GM19351 (cell line): ENCODE measurements around the gene FRAT2.
"Not testable (repeated sequence)": the region's sequence is repeated elsewhere in the genome, so short reads cannot be mapped to it uniquely, and the experiment has no call there.

Experiments
- ATAC-seq: cut with Tn5 transposase; IDR thresholded peaks from one replicate; pipeline ENCODE4 v1.9.1; 2021; ENCODE audit warnings: mild to moderate bottlenecking, moderate library complexity; ENCODE audit not compliant: unreplicated experiment

Gene FRAT2

DNA sequence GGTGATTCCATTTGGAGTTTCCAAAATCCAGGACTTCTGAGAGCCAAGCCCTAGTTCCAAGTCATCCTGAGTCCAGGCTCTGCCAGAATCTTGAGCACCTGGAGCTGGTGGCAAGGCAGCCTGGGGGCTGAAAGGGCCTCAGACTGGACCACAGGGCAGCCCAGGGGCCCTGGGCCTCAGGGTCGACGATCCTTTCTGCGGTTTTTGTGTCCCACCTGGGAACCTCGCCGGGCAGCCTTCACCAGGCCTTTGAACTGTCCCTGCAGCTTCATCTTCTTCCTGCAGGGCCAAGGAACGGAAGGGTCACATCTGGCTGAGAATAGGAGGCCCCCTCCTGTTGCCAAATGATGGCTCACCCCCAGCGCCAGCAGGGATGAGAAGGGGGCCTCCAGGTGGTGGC lies 22.4 kb upstream of the FRAT2 start:
- ATAC-seq: no peak

DNA sequence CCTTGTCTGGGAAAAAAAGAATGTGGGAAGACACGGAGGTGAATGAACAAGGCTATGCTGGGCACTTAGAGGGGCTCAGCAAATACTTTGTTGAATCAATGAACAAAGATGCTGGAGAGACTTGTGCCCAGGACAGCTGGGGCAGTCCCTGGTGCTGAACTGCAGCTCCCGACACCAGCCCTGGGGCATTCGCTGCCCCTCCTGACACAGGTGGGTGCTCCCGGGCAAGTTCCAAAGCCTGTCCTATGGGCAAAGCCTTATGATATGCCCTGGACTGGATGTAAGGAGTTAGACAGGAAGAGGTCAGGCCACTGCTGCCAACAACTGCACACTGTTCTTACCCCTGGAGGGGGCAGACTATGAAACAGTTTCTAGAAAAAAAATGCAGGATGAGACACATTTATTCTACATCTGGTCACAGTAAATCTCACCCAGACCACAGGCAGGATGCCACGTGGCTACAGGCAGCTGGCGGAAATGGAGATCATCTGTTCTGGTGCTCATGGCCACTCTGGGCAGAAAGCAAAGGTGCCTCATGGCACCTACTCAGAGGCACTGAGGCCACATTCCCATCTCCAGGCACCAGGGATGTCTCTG lies 21.9 kb upstream of the FRAT2 start:
- no peak for ATAC-seq

DNA sequence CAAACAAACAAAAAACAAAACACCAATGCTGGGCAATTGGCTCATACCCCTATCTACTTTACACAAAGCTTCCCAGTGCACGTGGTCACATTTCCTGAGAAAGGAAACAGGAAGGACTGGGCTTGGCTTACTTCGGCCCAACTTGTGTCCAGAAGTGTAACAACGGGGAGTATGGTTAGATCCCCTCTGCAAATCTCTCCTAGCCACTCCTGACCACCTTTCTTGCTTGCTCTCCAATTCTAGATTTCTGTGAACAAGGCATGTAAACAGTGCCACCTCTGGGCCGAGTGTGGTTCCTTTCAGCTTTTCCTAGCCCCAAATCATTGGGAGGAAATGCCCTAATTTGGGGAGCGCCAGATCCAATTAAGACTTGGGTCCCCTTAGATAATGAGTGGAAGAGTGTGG lies 21.0 kb upstream of the FRAT2 start:
- ATAC-seq: no peak

DNA sequence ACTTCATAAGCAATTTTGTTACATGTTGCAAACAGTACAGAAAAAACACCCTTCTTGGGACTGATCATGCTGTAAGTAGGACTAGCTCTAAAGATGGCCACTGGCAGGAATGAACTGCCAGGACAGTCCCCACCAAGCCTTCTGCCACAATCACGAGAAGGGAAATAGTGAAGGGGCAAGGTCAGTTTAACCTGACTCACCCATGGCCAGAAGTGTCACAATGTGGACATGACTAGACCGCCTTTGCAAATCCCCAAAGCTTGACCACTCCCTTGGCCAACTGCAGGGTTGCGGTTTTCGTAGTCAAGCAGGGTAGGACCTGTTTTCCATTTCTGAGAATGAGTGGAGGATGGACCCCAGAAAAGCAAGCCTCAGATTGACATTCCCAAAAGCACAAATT lies 19.4 kb upstream of the FRAT2 start:
- no peak for ATAC-seq

DNA sequence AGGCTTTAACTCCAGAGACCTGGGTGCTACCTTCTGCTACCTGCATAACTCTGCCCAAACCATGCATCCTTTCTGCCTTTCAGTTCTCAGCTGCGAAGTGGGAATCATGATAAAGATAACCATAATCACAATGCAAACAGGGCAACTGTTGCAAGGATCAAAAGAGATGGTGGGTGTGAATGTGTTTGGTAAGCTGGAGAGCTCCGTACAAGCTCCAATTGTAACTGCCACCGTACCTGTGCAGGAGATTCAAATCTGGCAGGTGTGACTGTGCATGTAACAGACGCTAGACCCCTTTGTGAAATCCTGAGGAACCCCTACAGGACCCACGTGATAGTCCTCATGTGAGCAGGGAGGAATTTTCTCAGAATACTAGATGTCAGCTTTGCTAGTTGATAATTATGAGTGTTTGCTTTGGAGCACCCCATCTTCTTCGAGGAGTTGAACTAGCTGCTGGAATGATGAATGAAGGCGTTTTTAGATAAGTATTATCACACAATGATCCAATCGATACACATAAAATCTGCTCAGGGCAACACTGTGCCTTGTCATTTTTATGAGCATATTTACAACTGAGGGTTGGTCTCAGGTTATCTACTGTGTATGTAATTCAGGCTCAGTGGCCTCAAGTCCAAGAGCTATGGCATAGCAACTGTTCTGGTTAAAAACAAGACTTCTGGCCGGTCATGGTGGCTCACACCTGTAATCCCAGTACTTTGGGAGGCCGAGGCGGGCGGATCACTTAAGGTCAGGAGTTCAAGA lies 15.4 kb upstream of the FRAT2 start:
- no peak for ATAC-seq

DNA sequence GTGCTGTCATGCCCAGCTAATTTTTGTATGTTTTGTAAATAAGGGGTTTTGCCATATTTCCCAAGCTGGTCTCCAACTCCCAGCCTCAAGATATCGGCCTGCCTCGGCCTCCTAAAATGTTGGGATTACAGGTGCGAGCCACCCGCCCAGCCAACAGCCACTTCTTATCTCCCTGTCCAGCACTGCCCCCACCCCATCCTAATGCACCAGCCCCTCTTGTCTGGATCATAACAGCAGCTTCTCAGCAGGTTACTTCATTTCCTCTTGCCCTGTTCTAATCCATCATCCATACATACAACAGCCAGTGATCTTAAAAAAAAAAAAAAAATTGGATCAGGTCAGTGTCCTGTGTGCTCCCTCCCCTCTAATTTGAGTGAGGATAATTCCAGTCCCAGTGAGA lies 12.8 kb upstream of the FRAT2 start:
- ATAC-seq: no peak

DNA sequence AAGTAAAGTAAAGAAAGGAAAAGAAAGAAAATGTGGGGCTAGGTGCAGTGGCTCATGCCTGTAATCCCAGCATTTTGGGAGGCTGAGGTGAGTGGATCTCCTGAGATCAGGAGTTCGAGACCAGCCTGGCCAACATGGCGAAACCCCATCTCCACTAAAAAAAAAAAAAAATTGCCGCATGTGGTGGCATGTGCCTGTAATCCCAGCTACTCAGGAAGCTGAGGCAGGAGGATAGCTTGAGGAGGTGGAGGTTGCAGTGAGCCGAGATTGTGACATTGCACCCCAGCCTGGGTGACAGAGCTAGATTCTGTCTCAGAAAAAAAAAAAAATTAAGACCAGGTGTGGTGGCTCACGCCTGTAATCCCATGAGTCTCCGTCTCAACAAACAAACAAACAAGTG lies 9.1 kb upstream of the FRAT2 start:
- ATAC-seq: not testable (repeated sequence)

DNA sequence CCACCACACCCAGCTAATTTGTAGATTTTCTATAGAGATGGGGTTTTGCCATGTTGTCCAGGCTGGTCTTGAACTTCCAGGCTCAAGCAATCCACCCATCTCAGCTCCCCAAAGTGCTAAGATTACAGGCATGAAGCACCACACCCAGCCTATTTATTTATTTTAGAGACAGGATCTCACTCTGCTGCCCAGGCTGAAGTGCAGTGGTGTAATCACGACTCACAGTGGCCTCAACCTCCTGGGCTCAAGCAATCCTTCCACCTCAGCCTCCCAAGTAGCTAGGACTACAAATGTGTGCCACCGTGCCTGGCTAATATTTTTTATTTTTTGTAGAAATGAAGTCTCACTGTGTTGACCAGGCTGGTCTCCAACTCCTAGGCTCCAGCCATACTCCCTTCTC lies 6.9 kb upstream of the FRAT2 start:
- ATAC-seq: no peak

DNA sequence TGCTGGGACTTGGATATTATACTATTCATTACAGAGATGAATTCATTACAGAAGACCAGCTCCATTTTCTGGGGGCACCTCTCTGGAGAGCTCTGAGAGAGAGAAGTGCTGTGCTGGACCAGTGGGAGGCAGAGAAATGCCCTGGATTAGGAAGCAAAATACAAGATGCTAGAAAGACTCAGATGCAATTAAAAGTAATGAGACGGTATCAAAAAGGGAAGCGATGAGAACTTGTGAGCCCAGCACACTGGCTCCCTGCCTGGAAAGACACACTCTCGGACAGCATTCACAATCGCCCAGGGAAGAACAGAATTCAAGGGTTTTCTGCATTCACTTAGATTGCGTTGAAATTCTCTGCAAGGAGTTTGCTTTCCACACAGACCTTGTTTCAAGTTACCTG lies 3.5 kb upstream of the FRAT2 start:
- ATAC-seq: no peak

DNA sequence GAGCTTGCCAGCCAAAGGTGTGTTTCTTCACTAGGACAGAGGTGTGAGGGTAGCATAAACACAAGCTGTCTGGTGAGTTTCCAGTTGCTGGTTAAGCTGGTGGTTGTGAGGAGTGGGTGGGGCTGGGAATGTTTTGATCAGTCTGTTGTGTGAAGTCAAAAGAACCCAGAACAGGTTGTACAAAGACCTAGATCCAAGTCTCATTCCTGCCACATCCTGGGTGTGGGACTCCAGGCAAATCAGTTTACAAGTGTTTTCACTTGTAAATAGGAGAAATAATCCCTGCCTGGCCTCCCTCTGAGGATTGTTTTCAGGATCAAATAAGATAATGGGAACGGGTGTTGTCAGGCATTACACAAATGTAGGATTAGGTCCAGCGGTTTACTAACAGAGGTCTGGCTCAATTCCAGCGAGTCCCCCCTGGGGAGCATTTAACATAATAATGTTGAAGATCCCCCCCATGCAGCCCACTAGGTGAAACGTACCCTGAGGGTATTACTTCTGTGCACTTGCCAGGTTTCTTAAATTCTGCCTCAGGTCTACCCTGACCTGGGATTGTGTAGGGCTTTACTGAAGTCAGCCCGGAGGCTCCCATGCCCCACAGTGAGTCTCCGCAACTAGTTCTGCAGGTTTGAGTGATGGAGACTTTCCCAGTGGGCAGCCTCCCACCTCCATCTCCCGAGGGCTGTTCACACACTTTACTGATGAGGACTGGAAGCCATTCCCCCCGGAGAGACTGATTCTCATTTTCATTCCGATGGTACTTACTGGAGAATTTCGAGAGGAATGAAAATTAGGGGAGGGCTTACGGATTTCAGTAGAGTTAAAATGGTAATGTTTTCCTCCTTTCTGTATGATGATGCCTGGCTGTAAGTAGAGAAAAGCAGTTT lies 2.7 kb upstream of the FRAT2 start:
- ATAC-seq: no peak

DNA sequence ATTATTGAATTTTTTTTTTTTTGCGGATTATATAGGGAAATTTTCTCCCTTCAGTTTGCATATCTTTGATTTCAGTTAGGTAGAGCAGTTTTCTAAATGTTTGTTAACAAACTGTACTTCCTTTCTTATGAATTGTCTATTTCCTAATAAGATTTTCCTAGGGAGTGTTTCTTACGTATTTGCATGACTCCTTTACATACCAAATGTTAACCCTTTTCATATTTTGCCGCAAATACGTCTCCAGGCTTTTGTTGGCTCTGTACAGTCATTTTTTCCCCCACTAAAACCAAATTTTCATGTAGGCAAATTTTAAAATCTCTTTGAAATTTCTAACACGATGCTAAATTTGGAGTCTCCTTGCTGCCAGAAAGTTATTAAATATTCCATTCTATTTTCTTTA lies 1.9 kb upstream of the FRAT2 start:
- ATAC-seq: no peak

DNA sequence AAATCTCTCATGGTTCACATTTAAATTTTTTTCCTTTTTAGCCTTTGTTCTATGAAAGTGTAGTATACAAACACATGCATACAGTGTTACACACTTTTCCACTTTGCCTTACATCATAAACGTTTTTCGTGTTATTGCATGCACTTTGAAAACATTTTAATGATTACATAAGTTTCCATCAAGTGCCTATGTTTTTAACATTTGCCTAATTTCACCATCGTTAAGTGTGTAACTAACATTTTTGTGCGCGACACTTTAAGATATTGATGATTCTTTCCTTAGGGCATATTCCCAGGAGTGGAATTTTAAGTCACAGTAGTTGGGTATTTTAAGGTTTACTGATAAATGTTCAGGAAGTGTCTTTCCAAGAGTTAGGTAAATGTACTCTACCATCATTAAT lies 1.5 kb upstream of the FRAT2 start:
- ATAC-seq: no peak

DNA sequence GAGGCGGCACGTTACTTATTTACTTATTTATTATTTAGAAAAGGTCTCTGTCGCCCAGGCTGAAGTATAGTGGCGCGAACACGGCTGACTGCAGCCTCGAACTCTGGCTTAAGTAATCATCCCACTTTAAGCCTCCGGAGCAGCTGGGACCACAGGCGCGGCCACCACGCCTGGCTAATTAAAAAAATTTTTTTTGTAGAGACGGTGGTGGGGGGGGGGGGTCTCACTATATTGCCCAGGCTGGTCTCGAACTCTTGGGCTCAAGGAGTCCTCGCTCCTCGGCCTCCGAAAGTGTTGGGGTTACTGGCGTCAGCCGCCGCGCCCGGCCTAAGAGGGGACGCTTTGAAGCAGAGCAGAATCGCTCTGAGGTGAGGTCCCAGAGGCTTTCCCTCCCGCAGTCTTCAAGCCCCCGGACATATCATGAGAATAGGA lies 675 bp upstream of the FRAT2 start:
- no peak for ATAC-seq

DNA sequence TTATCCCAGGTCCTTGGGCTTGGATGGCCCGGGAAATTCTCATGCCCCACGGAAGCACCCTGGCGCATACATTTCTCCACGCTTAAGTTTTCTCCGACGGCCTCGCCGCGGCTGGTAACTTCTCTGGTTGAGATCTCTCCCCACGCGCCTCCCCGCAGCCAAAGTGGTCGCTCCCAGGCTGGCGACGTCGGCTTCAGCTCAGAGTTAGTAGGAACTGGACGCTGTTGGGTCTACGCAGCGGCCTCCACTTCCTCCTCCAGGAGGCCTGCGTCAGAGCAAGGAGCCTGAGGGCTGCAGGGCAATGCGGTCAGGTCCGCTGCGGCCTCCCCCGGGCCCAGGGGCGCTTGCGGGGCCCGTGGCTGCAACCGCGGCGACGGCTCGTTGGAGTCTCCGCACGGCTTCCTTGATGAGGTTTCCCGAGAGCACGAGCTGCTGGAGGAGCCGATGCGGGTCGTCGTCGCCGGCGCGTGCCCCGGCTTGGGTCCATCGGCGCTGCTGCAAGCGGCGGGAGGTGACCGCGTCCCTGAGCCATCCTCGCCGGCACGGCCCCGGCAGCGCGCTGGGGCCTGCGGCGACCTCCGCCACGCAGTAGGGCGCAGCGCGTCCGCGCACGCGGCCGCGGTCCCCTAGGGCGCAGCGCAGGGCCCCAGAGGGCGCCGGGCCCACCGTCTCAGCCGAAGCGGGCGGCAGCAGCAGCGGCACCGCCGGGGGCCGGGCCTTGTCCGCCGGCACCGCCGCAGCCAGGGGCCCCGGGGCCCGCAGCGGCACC lies 744 bp downstream of the FRAT2 start:
- peak; percentile 32 for ATAC-seq

DNA sequence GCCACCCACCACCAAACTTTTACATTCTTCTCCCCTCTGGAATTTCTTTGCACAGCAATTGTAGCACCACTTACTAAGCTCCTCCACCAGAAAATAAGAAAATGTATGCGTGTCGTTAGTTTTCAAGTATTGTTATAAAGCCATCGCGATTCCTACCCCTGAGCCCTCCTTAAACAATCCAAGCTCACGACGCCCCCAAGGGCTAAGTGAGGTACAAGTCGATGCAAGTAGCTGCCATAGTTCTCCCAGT lies 1.3 kb downstream of the FRAT2 start:
- ATAC-seq: no peak

DNA sequence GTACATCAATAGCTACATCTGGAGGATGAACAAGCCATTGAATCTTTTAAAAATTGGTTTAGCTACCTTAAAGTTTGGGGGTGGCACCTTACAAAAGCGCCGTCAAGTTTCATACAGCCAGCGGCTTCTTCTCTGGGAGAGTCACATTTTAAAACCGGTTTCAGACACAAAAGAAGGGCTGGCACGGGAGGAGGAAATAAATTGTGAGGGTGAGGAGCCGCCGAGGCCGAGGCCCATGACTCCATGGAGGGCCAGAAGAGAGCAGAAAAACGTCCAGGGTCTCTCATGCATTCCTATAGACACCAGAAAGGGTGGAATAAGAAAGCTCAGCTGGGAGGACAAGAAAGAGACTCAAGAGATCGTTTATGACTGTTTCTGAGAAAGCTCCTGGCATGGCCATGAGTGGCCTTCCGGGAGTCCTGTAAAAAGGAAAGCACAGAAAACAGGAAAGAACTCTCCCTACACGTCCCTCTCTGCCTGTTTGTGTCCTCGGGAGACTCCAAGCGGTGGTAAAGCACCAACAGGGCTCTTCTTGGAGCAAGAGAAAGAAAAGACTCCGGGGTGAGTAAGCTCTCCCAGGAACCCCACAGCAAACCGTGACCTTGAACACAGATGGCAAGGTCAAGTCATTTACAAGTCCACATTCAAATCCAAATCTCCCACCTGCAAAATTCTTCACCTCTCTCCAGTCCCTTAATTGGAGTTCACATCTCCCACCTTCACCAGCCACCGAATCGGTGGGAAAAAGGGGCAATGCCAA lies 1.8 kb downstream of the FRAT2 start:
- ATAC-seq: no peak

DNA sequence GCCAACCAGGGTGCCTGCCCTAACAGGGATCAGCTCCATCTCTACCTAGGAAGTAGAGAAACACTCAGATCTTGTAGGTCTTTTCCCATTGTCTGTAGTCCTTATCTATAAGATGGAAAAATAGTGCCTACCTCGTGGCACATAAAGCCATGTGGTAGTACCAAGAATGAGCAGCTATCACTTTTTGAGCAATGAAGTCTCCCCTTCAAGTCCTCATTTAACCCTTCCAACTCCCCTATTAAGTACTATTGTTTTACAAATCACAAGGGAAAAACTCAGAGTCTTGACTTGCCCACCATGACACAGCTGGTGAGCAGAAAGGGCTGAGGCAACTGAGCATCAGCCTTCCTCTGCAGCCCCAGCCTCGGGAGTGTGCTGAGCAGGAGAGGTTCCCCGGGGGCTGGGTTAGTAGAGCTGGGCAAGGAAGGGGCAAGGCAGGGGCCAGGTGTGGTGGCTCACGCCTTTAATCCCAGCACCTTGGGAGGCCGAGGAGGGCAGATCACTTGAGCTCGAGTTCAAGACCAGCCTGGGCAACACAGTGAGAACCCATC lies 3.3 kb downstream of the FRAT2 start:
- no peak for ATAC-seq

DNA sequence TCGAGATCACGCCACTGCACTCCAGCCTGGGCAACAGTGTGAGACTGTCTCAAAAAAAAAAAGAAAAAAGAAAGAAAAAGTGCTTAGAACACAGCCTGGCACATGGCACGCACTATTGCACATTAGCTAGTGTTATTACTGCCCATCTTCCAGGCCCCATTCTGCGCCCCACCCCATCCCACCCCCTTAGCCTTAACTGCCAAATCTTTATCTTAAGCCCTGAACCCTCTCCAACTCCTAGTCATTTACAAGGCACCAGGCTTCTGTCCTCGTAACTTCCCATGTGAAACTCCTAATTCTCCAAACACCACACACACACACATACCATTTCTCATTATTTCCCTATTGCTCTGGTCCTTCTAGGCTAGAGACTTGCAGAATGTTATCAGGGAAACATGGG lies 4.8 kb downstream of the FRAT2 start:
- ATAC-seq: no peak

DNA sequence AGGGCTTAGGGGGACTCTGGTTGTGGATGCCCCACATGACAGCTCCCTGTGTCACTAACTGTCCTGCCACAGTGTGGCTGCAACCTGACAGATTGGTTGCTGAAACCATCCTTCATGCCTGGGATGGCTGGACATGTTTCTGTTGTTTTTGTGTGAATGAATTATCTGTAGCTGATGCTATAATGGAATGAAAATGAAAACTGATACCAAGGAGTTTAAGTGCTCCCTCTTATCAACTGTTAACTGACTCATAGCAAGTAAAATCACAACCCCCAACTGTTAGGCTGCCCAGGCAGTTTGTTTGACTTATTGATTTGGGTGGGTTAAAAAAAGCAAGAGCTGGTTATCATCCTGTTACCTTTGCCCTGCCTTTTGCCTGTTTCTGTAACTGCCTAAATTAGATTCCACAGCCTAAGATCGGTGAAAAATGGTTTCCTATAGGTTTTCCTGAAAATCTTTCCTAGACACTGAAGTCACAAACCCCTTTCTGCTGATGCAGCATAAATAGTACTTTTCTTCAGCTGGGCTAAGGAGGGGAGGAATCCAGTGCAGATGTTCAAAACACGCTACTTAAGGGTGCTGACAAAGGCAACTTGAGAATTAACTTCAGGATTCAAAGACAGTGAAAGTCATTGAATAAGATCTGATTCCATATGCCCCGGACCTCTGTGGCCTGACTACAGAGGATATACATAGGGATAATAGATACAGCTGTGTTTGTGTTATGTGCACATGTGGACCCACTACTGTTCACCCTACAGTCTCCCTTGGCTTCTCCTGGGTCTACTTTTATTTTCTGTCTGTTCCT lies 5.7 kb downstream of the FRAT2 start:
- ATAC-seq: no peak
